HG03469 (cell line): ENCODE measurements around the gene HOXC9.

Source experiments
- ATAC-seq: cut with Tn5 transposase; IDR thresholded peaks from one replicate; pipeline ENCODE4 v1.9.1; 2021; ENCODE audit warnings: mild to moderate bottlenecking, moderate library complexity, moderate number of reproducible peaks; ENCODE audit not compliant: unreplicated experiment

The HOXC9 gene

DNA sequence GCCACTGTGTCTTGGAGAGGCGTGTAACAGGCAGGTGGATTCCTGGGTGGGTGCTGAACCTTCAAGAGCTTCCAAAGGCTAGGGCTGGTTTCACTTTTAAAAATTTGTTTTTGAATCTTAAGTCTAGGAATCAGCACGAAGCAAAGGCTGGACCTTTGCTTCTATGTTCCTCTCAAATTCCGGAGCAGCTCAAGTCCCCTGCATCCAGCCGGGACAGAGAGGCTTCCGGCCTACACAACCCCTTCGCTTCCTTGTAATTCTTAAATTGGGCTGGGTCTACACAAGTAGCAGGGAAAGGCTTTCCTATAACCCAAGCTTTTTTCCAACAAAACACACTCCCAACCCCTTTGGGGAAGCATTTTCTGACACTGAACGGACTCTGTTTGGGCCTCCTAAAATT, 37.0 kb upstream of the HOXC9 start:
- ATAC-seq, result no peak

DNA sequence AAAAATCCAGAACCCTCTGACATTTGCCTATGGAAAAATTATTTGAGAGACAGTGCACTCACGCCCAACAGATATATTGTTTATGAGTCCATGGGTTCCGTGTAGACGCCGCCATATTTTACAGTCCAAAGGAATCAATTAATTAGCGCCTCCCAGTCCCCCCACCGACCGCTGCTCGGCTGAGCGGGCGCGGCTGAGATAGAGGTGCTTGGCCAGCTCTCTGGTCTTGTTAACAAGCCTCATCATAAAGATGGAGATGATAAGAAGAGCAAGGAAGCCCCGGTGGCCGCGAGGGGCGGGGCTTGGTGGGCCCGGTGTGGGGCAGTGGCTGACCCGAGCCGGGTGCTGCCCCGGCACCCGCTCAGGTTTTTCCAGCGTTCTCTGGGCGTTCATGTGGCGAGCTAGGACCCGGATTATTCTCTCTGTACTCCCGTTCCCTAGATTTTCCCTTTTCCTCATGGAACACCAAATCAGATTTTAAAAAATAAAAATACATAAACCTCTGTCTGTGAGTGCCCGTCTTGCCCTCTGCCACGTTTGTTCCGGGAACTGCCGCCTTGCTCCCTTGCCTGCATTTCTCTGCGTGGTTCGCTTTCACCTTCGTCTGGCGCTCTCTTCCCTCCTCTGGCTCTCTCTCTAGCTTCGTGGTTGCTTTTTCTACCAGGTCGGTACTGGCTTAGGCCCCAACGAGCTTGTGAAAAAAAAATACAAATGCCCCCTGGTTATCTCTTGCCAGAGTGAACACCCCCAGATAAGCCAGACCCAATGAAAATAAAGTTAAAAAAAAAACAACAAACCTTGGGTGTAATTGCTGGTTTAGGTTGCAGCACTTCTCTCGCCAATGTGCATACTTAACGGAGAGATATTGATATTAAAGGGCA, 36.3 kb upstream of the HOXC9 start:
- no peak for ATAC-seq

DNA sequence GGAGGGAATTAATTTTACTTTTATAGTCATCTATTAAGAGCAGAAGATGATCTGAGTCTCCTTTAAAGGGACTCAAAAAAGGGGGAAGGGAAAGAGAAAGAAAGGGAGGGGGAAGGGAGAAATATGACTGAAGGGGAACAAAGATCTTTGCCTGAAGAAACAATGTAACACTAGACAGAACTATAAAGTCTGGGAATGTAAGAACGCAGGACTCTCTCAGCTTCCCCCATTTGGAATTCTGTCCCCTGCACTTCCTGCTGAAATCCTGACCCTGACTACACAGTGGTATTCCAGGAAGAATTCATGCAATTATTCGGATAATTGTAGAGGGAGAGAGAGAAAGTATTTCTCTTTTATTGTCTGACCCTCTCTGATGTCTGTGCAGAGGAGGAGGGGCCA, 35.6 kb upstream of the HOXC9 start:
- no peak for ATAC-seq

- no peak for ATAC-seq
These were observed 34.5 kb upstream of the HOXC9 start for GRCh38 chr12:53965281-53966084.

- ATAC-seq, result no peak
These were observed 33.9 kb upstream of the HOXC9 start for GRCh38 chr12:53966085-53966384.

DNA sequence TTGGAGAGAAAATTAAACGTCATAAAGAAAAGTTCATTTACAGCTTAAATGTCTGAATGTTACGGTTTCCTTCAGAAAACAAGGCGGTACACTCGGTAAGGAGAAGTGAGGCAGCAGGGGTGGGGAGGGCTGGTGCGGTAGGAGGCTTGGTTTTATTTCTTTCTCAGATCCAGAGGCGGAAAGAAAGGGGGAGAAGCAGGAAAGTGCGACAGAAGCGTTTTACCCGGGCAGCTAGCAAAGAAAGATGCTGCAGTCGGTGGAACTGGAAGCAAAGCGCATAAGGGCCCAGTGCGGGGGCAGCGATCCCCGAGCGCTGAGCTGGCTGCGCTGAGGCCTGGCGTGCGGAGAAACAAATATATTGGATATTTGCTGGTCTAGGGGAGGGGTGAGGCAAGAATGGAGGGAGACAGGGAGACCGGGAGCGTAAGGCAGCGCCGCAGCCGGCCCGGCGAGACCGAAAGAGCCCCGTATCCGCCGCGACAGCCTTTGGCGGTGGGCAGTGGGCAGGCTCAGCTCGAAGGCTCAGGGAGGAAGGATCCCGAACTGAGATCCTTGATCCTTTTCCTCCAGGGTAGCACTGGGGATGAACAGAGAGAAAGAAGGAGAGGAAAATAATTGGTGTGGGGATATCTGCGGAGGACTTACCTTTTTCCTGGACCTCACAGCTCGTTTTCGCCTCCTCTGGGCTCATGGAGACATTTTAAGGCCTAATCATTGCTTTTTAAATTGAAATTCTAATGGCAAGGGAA, 33.4 kb upstream of the HOXC9 start:
- no peak for ATAC-seq

DNA sequence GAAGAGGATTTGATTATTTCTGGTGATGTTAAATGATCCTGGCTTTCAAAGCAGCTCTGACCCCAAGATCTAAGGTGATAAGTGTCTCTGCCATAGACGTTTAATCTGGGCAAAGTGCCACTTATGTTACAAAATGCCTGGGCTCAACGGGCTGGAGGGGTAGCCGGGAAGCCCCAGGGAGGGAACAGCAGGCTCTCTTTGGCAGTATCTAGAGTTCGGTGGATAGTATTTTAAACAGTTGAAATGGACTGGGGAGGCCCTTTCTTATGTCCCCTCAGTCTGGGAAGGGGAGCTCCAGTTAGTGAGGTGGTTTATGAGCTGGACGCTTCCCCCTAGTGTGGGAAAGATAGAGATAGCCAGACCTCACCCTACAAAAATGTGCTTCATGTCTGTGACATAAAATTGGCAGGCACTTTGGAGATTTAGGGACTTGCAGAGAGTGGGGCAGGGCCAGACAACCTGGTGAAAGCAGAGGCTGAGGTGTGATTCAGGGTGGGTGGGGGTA, 32.5 kb upstream of the HOXC9 start:
- no peak for ATAC-seq

DNA sequence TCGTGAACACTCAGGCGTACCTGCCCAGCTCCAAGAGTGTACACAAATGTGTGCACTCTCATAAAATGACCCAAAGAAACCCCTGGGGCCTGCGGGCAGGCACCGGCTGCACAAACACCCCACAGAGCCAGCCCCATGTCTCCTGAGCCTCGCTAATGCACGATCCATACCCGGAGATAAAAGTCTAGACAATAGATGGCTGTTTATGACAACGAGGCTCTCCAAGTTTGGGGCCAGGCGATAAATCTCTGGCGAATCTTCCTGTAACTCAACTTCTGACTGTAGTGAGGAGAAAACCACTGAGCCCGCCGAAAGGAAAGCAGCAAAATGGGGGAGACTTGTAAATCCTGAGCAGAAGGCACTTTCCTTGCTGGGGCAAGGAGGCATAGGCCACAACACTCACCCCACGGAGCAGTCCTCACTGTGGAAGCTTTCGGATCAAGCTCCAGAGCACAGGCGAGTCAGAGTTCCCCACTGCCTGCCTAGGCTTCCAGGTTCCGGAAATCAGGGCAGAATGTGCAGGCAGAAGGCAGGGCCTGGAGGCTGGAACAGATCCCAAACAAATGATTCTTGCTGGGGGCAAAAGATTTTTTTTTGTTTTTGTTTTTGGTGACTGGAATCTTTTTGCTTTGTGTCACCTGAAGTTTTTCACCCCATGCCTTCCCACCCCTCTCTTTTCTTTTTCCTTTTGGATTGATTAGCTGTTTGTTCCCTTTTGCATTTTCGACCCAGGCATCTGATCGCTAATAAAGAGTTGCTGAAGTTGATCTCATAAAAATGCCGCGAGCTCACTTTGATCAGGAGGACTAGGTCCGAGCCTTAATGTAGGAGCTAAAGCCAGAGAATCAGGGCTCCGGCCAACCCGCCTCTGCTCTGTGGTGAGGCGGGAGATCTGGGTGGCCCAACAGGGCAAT, 31.5 kb upstream of the HOXC9 start:
- no peak for ATAC-seq

DNA sequence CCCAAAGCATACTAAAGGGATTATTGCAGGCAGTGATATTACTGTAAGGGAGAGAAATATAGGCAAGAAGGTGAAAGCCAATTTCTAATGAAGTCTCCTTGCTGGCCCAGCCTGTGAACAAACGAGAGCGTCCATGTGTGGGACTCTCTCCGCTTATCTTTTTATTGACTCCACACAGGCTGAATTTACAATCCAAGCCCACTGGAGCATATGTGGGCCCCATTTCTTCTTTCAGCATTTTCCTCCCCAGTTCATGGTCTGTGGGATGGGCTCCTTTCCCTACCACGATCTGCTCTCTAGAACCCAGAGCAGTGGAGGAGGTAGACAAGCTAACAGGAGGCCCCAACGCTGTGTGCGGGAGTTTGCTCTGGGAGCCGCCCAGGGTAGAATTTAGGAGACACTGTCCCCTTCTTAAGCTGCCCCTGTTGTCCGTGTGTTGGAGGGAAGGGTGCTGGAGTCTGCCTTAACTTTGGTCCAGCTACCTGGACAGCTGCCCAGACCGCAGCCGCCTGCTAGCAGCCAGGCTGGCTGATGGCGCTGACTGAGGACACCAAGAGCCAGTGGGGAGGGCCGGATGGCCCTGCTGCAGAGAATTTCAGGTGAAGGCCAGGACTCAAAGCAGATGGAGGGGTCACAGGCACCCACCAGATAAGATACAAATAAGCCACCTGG, 30.2 kb upstream of the HOXC9 start:
- ATAC-seq, result no peak

- no peak for ATAC-seq
These were observed 29.5 kb upstream of the HOXC9 start for GRCh38 chr12:53970451-53970850.

- ATAC-seq, result no peak
These were observed 28.8 kb upstream of the HOXC9 start for GRCh38 chr12:53971129-53971528.

DNA sequence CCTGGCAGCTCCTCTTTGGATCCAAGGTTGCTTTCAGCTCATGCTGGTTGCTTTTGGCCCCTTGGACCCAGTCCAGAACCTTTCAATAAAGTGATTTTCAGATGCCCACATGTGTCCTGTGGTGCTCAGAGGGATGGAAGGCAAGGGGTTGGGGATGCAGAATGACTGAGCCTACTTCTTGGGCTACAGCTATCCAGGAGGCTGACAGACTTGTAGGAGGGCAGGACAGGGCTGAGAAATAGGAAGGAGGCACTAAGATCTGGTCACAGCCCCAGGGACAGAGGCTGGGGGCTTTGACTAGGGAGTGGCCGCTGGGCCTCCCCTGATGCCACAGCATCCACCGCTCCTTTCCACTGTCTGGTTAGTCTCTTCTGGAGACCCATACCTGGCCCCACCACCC, 28.3 kb upstream of the HOXC9 start:
- no peak for ATAC-seq

GRCh38 chr12:53972152-53972702, 27.7 kb upstream of the HOXC9 start:
- no peak for ATAC-seq

GRCh38 chr12:53972722-53973235, 27.2 kb upstream of the HOXC9 start, which contains the start of gene HOXC11:
HOXC11 (plus strand) TSS chr12:53973126; CDS start chr12:53973242, 116 bp downstream.
- ATAC-seq, result no peak

DNA sequence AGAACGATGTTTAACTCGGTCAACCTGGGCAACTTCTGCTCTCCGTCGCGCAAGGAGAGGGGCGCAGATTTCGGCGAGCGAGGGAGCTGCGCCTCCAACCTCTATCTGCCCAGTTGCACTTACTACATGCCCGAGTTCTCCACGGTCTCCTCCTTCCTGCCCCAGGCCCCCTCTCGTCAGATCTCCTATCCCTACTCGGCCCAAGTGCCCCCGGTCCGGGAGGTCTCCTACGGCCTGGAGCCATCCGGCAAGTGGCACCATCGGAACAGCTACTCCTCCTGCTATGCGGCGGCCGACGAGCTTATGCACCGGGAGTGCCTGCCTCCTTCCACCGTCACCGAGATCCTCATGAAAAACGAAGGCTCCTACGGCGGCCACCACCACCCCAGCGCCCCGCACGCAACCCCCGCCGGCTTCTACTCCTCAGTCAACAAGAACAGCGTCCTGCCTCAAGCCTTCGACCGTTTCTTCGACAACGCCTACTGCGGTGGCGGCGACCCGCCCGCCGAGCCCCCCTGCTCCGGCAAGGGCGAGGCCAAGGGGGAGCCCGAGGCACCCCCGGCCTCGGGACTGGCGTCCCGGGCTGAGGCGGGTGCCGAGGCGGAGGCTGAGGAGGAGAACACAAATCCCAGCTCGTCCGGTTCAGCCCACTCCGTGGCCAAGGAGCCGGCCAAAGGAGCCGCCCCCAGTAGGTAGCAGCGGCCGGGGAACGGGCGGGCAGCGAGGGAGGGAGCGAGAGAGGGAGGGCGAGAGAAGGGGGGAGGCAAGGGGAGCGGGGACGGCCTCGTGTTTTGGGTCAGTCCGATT, 26.5 kb upstream of the HOXC9 start:
- no peak for ATAC-seq

- ATAC-seq, result no peak
These were observed 25.6 kb upstream of the HOXC9 start, which contains the start of gene HOTAIR for GRCh38 chr12:53974084-53975063. HOTAIR (minus strand) TSS chr12:53974954.

DNA sequence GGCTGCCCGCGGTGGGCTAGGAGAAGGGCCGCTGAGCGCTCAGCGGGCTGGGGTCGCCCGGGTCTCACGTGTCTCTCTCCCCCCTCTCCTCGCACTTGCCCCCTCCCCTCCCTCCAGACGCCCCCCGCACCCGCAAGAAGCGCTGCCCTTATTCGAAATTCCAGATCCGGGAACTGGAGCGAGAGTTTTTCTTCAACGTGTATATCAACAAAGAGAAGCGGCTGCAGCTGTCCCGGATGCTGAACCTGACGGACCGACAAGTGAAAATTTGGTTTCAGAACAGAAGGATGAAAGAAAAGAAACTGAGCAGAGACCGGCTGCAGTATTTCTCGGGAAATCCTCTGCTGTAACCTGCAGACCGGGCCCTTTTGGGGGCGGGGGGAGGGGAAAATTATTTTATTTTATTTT, 24.9 kb upstream of the HOXC9 start:
- ATAC-seq, result no peak
